Loucy (cell line): ENCODE measurements around the gene CAMTA1.

Experiments used
- CTCF ChIP-seq: fragments of 200-600 bp; sonication (generic); conservative IDR thresholded peaks from 2 replicates; pipeline ENCODE4 v1.5.1; 2014; ENCODE audit warnings: mild to moderate bottlenecking, antibody characterized with exemption, low read length
- EZH2phosphoT487 ChIP-seq: fragments of 200-600 bp; IDR thresholded peaks from 2 replicates; pipeline ENCODE4 v1.6.1; 2018; ENCODE audit warnings: antibody characterized with exemption, mild to moderate bottlenecking, moderate library complexity, borderline replicate concordance

- no peak for TF ChIP-seq CTCF
- TF ChIP-seq EZH2phosphoT487 = no peak
Observed at GRCh38 chr1:7352974-7353373, 567.7 kb downstream of the CAMTA1 start.
